ENCODE data around the gene CHAC1.

The CHAC1 gene

GRCh38 chr15:40990789-40991188, 37.5 kb downstream of the CHAC1 start:
- no peak for DNase-seq

DNA sequence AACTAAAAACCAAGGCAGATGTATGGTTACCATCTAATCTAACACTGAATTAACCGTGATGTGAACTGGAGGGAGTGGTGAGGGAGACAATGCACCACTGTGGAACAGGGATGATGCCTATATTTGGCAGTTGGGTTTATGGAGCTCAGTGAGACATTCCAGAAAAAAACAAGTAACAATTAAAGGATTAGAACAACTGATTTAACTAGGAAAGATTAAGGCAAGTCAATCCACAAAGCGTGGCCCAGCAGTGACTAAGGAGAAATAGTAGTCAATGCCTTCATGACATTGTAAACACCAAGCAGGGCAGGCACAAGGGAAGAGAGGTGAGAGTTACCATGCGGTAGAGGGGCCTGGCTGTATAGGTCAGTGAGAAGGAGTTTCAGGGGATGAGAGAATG, 38.1 kb downstream of the CHAC1 start:
- no peak for DNase-seq

- no peak for DNase-seq
Measured at GRCh38 chr15:40992241-40992741, 39.0 kb downstream of the CHAC1 start.

- no peak for DNase-seq
Measured at GRCh38 chr15:40992825-40993224, 39.6 kb downstream of the CHAC1 start.

GRCh38 chr15:40995656-40996055, 42.4 kb downstream of the CHAC1 start:
- DNase-seq: no peak

GRCh38 chr15:40999190-40999589, 45.9 kb downstream of the CHAC1 start:
- no peak for DNase-seq

- DNase-seq: no peak
Measured at GRCh38 chr15:41001524-41002214, 48.4 kb downstream of the CHAC1 start.

DNA sequence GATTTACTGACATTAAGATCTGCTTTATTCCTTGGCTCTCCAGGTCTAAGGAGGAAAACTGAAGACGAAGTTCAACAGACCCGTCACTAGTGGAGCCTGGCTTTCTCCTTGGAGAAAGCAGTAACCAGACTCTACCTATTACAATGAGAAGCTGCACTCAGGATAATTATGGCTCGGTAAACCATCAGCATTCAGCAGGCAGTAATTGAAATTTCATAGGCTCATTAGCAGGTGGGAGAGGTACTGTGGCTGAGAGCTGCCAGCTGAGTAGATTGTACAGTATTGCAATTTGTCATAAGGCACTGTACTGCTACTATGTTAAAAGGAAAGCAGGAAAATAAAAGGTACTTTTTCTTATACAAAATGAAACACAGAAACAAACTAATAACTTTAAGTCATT, 51.2 kb downstream of the CHAC1 start:
- no peak for DNase-seq

Data from DMS53 (cell line).